HT-29 (cell line): Measurements from ENCODE around the gene PHKG2. TPM values are rescaled to one million over a fixed set of nuclear protein-coding genes. Genes with fewer than 3 reads are reported as not detected.

ENCODE experiments used
- DNase-seq: peaks from one replicate; pipeline ENCODE4 v3.0.0-alpha.2; 2015; ENCODE audit warnings: low spot score
- total RNA-seq: library from RNA; depleted of rRNA; stranded (reverse); fragments of >200 nt; shearing (Covaris generic); gene quantifications from 2 replicates; pipeline ENCODE4 v1.2.3, GENCODE V29; 2014

The PHKG2 gene
- total RNA-seq, 1 experiment from 2014 or later = 69.5 TPM

DNA sequence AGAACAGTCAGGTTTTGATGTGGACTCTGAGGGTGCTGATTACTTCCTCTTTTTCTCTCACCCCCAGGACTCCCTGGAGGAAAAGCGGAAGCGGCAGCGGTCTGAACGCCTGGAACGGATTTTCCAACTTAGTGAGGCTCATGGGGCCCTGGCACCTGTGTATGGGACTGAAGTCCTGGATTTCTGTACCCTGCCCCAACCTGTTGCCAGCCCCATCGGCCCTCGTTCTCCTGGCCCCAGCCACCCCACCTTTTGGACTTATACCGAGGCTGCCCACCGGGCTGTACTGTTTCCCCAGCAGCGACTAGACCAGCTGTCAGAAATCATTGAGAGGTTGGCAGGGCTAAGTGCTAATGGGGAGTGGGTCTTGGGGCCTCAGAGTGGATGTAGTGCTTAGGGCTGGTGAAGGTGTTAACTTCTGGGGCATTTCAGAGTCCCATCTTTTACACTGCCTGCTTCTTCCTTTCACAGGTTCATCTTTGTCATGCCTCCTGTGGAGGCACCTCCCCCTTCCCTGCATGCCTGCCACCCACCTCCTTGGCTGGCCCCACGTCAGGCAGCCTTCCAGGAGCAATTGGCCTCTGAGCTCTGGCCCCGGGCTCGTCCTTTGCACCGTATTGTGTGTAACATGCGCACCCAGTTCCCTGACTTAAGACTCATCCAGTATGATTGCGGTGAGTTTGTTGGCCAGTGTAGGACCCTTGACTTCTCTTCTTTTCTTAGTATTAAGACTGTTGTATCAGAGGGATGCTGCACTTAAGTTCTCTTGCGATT, 19.1 kb upstream of the PHKG2 start:
- no peak for DNase-seq

DNA sequence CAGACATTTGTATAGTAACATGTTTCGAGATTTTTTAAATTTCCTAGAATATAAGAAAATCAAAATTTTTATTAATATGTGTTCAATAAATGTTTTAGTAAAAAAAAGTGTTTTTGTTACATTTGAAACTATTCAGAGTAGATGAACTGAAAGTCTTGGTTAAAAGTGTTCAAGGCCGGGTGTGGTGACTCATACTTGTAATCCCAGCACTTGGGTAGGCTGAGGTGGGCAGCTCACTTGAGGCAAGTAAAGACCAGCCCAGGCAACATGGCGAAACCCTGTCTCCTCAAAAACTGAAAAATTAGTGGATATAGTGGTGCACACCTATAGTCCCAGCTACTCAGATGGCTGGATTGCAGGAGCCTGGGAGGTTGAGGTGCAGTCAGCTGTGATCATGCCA, 16.8 kb upstream of the PHKG2 start:
- DNase-seq = no peak

DNA sequence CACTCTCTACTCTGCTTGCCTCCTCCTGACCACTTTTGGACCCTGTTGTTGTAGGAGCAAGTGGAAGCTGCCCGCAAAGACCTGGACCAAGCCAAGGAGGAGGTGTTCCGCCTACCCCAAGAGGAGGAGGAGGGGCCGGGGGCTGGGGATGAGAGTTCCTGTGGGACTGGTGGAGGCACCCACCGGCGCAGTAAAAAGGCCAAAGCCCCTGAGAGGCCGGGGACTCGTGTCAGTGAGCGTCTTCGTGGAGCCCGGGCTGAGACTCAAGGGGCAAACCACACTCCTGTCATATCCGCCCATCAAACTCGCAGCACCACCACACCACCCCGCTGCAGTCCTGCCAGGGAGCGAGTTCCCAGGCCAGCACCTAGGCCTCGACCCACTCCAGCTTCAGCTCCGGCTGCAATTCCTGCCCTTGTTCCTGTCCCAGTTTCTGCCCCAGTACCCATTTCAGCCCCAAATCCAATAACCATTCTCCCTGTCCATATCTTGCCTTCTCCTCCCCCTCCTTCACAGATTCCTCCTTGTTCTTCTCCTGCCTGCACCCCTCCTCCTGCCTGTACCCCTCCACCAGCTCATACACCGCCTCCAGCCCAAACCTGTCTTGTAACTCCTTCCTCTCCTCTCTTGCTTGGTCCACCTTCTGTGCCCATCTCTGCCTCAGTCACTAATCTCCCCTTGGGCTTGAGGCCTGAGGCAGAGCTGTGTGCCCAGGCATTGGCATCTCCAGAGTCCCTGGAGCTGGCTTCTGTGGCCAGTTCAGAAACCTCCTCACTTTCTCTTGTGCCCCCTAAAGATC, 11.0 kb upstream of the PHKG2 start:
- no peak for DNase-seq

DNA sequence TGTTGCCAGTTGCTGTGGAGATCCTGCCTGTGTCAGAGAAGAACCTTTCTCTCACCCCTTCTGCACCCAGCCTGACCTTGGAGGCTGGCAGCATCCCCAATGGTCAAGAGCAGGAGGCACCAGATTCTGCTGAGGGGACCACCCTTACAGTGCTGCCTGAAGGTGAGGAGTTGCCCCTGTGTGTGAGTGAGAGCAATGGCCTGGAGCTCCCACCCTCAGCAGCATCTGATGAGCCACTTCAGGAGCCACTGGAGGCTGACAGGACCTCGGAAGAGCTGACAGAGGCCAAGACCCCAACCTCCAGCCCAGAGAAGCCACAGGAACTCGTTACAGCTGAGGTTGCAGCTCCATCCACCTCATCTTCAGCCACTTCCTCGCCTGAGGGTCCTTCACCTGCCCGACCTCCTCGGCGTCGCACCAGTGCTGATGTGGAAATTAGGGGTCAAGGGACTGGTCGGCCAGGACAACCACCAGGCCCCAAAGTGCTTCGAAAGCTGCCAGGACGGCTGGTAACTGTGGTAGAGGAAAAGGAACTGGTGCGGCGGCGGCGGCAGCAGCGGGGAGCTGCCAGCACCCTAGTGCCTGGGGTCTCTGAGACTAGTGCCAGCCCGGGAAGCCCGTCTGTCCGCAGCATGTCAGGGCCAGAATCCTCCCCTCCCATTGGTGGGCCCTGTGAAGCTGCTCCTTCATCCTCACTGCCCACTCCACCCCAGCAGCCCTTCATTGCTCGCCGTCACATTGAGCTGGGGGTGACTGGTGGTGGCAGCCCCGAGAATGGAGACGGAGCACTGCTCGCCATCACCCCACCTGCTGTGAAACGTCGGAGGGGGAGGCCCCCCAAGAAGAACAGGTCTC, 10.2 kb upstream of the PHKG2 start:
- DNase-seq = no peak

- no peak for DNase-seq
Observed at GRCh38 chr16:30738984-30739951, 9.0 kb upstream of the PHKG2 start.

DNA sequence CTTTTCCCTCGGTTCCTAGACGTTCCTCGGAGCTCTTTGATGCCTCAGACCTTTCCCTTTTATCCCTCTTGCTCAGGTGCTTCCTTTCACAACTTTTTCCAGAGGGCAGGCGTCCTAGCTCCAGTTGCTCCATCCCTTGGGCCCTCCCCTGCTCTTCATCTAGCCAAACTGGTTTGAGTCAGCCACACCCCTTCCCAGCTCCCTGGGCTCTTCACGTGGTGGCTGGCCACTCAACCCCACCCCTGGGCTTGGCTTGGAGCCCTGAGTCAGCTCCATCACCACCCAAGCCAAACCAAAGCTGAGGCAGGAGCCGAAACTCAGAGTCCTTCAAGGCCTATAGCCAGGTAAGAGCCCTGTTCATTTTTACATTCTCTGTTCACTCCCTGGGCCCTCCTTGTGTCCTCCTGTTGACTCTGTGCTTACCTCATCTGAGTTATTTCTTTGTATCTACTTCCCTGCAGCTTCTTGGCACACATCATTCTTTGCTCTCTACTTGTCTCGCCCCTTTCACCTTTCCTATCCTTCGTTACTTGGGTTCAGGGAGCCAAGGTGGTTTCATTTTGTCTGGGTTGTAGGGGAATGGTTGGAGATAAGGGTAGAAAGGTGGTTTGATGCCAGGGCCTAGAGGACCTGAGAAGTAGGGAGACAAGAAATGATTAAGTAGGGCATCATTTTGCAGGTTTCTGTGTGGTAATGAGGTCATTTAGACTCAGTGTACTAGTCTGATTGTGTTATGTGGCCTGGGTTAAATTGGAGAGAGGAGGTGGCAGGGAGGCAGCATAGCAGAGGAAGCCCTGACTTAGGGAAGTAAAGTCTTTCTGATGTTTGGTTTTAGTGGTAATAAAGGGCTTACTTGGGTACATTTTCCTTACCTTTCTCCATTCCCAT, 7.6 kb upstream of the PHKG2 start:
- DNase-seq = peak; percentile 98

DNA sequence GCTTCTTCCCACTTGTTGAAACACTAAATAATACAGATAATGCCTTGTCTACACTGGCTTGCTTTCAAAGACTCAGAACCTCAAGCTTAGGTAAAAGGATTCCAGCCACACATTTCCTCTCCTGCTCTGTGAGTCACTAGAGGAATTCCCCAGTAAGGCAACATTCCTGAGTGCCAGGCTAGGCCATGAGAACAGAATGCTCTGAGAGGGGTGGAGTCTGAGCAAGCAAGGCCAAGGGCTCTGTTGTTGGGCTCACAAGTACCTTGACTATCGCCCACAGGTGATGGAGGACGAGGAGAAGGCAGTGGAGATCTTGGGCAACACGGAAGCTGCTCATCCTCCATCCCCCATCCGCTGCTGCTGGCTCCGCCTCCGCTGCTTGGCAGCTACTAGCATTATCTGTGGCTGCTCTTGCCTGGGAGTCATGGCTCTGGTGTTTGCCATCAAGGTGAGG, 6.7 kb upstream of the PHKG2 start:
- DNase-seq = peak; percentile 95

- DNase-seq = no peak
Observed at GRCh38 chr16:30743716-30744115, 4.5 kb upstream of the PHKG2 start.

- no peak for DNase-seq
Observed at GRCh38 chr16:30744183-30744582, 4.0 kb upstream of the PHKG2 start.

DNA sequence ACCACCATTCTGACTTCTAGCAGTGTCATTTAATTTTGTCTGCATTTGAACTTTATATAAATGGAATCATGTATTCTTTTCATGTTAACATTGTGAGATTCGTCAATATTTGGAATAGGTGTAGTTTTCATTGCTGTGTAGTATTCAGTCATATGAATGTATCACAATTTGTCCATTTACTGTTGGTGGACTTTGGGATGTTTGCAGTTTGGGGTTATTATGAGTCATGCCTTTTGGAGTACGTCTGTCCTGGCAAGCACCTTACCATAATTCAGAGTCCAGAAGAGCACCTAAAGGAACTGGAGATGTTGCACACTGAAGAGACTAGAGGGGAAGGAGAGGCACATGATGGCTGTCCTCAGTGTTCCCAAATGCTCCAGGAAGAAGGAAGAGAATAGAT, 3.1 kb upstream of the PHKG2 start:
- no peak for DNase-seq

DNA sequence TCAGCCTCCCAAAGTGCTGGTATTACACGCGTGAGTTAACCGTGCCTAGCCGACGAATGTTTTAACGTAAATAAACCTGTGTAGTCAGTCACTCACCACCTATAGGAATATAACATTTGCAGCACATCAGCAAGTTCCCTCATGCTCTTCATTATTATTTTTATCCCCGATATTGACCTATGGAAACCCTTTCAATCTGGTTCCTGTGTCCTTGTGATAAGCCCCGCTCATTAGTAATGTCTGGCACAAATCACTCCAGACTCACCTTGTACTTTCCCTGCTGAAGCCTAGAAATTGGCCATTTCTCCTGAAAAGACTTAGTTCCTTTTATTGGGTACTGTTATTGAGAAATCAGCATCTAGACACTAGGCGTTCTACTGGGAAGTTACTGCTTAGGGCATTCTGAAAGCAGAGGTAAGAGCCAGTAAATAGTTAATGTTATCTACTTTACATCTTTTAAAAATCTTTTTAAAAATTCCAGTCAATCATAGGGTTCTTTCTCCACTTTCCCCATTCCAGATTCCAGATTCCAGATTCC, 1.5 kb upstream of the PHKG2 start:
- DNase-seq = no peak

GRCh38 chr16:30747331-30747730, 894 bp upstream of the PHKG2 start:
- peak; percentile 26 for DNase-seq

DNA sequence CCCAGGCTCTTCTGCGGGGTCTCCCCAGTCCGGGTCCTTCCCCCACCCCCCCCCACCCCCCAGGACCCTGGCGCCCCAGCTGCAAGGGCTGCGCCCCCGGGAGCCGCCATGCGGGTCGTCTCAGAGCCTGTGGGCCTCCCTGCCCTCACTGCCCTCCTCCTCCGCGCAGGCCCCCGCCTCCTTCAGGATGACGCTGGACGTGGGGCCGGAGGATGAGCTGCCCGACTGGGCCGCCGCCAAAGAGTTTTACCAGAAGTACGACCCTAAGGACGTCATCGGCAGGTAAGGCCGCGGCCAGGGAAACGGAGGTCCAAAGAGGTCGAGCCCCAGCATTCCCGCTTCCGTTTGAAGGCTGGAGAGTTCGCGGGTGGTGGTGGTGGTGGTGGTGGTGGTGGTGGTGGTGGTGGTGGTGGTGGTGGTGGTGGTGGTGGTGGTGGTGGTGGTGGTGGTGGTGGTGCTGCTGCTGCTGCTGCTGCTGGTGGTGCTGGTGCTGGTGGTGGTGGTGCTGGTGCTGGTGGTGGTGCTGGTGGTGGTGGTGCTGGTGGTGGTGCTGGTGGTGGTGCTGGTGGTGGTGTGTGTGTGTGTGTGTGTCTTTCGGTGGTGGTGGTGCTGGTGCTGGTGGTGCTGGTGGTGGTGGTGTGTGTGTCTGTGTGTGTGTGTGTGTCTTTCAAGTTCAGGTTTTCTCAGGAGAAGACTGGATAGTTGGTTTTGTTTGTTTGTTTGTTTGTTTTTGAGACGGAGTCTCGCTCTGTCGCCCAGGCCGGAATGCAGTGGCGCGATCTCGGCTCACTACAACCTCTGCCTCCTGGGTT, 615 bp downstream of the PHKG2 start:
- no peak for DNase-seq

GRCh38 chr16:30750201-30750600, 2.0 kb downstream of the PHKG2 start:
- DNase-seq = no peak

DNA sequence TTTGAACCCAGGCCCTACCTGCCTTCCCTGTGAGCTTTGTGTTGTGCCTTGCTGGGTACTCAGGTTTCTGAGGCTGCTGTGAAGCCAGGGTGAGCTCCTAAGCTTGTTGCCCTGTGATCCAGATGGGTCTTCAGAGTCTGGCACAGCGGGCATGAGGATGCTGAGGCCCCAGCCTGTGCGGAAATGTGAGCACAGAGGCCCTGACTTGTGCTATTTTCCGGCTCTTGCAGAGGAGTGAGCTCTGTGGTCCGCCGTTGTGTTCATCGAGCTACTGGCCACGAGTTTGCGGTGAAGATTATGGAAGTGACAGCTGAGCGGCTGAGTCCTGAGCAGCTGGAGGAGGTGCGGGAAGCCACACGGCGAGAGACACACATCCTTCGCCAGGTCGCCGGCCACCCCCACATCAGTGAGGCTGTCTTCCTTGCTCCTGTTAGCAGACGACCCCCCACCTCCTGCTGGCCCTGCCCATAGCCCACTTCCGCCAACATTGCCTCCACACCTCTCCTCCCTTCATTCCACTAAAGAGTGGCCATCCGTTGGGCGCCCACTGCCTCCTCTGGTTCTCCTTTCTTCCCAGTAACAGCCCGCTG, 2.7 kb downstream of the PHKG2 start:
- DNase-seq = no peak

GRCh38 chr16:30753596-30753995, 5.4 kb downstream of the PHKG2 start:
- no peak for DNase-seq

DNA sequence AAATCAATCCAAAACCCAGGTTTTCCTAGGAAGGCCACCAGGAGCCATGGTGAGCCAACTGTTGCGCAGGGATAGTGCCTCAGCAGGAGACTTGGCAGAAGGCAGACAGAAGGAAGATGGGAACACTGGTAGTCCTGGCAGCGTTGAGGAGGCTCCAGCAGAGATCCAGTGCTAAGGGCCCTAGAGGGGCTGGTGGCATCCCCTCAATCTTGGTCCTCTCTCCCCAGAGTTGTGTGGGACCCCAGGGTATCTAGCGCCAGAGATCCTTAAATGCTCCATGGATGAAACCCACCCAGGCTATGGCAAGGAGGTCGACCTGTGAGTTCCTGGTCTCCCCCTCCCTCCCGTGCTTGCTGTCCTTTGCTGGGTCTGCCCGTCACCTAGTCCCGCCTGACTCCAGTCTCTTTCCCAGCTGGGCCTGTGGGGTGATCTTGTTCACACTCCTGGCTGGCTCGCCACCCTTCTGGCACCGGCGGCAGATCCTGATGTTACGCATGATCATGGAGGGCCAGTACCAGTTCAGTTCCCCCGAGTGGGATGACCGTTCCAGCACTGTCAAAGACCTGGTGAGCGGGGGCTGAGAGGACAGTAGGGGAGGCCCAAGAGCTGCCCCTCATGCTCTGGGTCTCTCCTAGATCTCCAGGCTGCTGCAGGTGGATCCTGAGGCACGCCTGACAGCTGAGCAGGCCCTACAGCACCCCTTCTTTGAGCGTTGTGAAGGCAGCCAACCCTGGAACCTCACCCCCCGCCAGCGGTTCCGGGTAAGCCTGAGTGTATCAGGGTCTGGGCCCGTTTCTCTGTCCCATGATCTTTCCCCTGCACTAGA, 7.9 kb downstream of the PHKG2 start:
- no peak for DNase-seq

GRCh38 chr16:30756781-30757100, 8.5 kb downstream of the PHKG2 start:
- no peak for DNase-seq
